ENCODE measurements around the gene TBC1D24.

TBC1D24 gene

GRCh38 chr16:2450535-2450934 is 24.4 kb upstream of the TBC1D24 start:
- peaks cover 19% of the 10 kb centered on the region; the same call in 1 of the 2 replicates for H3K36me3 ChIP-seq (ENCODE audit: insufficient read depth, low read length)
- H3K4me3 ChIP-seq (ENCODE audit: low read depth, low read length): no peak overlapping the region
- H3K79me2 ChIP-seq (ENCODE audit: control insufficient read depth, insufficient read depth, low read length, unreplicated experiment): no peaks in the 10 kb centered on the region
- peaks cover 13% of the 10 kb centered on the region for H3K4me1 ChIP-seq (ENCODE audit: control insufficient read depth, insufficient read depth, low read length, unreplicated experiment)
- no peak overlapping the region for H2AFZ ChIP-seq (ENCODE audit: low read length, unreplicated experiment)
- no peaks in the 10 kb centered on the region for H3K27me3 ChIP-seq (ENCODE audit: insufficient read depth, low read length)
- H3K27ac ChIP-seq (ENCODE audit: low read depth, low read length): no peak overlapping the region

DNA sequence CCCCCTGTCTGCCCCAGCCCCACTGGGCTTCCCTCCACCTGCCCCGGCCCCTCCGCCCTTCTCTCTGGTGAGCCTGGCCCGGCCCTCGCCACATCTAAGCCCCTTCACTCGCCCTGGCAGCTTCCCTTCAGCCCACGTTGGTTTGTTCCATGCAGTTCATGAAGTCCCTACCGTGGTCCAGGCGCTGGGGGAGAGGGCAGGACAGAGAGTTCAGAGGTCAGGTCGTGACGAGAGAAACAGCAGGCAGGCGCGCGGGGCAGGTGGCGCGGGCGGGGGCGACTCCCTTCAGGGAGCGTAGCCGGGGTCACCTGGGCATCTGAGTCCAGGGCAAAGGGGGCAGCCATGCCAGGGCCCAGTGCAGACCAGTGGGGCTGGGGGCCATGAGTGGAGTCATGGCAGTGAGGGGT is 23.9 kb upstream of the TBC1D24 start:
- Histone ChIP-seq H3K79me2 (ENCODE audit: control insufficient read depth, insufficient read depth, low read length, unreplicated experiment) (no peaks in the 10 kb centered on the region), H3K27me3 (ENCODE audit: insufficient read depth, low read length) (no peaks in the 10 kb centered on the region), H2AFZ (ENCODE audit: low read length, unreplicated experiment) (no peak overlapping the region), H3K4me3 (ENCODE audit: low read depth, low read length) (no peak overlapping the region), H3K27ac (ENCODE audit: low read depth, low read length) (no peak overlapping the region), H3K36me3 (ENCODE audit: insufficient read depth, low read length) (peaks cover 19% of the 10 kb centered on the region; the same call in 1 of the 2 replicates), H3K4me1 (ENCODE audit: control insufficient read depth, insufficient read depth, low read length, unreplicated experiment) (peaks cover 13% of the 10 kb centered on the region)

DNA sequence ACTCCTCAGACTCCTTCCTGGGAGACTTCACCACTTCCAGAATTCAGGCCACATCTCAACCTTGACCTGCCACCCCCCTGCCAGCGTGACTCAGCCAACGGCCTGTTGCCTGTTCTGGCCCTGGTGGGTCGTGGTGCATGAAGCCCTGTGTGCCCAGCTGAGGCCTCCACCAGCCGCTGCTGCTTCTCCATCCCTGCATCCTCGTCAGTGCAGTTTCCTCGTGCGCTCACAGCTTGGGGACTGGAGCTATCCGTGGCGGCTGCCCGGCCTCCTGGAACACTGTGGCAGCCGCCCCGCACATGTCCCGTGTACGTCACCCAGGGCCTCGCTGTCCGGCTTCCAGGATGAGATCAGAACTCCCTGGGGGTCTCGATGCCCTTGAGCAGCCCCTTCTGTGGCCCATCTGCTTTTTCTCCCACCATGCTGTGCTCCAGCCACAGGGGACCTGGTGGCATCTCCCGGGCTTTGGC is 23.0 kb upstream of the TBC1D24 start:
- Histone ChIP-seq H3K27ac (ENCODE audit: low read depth, low read length) (no peak overlapping the region), H3K36me3 (ENCODE audit: insufficient read depth, low read length) (peaks cover 13% of the 10 kb centered on the region; the same call in 1 of the 2 replicates), H3K4me1 (ENCODE audit: control insufficient read depth, insufficient read depth, low read length, unreplicated experiment) (peaks cover 12% of the 10 kb centered on the region), H3K79me2 (ENCODE audit: control insufficient read depth, insufficient read depth, low read length, unreplicated experiment) (no peaks in the 10 kb centered on the region), H2AFZ (ENCODE audit: low read length, unreplicated experiment) (no peak overlapping the region), H3K27me3 (ENCODE audit: insufficient read depth, low read length) (no peaks in the 10 kb centered on the region), H3K4me3 (ENCODE audit: low read depth, low read length) (no peak overlapping the region)

DNA sequence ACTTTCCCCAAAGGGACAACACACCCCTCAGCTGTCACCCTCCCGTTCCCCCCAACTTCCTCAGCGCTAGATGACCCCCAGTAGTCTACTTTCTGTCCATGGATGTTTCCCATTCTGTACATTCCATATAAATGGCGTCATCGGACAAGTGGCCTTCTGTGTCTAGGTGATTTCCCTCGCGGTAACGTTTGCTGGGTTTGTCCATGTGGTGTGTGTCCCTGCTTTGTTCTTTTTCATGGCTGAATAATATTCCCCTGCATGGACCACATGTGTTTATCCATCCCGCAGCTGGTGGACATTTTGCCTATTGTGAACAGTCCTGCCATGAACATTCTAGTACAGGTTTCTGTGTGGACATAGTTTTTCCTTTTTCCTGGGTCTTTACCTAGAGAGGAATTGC is 22.3 kb upstream of the TBC1D24 start:
- Histone ChIP-seq H3K36me3 (ENCODE audit: insufficient read depth, low read length) (peaks cover 12% of the 10 kb centered on the region; the same call in 1 of the 2 replicates), H3K27me3 (ENCODE audit: insufficient read depth, low read length) (no peaks in the 10 kb centered on the region), H3K27ac (ENCODE audit: low read depth, low read length) (no peak overlapping the region), H2AFZ (ENCODE audit: low read length, unreplicated experiment) (no peak overlapping the region), H3K4me3 (ENCODE audit: low read depth, low read length) (no peak overlapping the region), H3K79me2 (ENCODE audit: control insufficient read depth, insufficient read depth, low read length, unreplicated experiment) (no peaks in the 10 kb centered on the region), H3K4me1 (ENCODE audit: control insufficient read depth, insufficient read depth, low read length, unreplicated experiment) (peaks cover 8% of the 10 kb centered on the region)

GRCh38 chr16:2455081-2455845 is 19.7 kb upstream of the TBC1D24 start:
- H2AFZ ChIP-seq (ENCODE audit: low read length, unreplicated experiment): no peak overlapping the region
- H3K79me2 ChIP-seq (ENCODE audit: control insufficient read depth, insufficient read depth, low read length, unreplicated experiment): peaks cover under 1% of the 10 kb centered on the region
- no peaks in the 10 kb centered on the region for H3K4me1 ChIP-seq (ENCODE audit: control insufficient read depth, insufficient read depth, low read length, unreplicated experiment)
- no peaks in the 10 kb centered on the region for H3K27me3 ChIP-seq (ENCODE audit: insufficient read depth, low read length)
- H3K27ac ChIP-seq (ENCODE audit: low read depth, low read length): no peak overlapping the region
- no peak overlapping the region for H3K4me3 ChIP-seq (ENCODE audit: low read depth, low read length)
- peaks cover 12% of the 10 kb centered on the region; the same call in 1 of the 2 replicates for H3K36me3 ChIP-seq (ENCODE audit: insufficient read depth, low read length)

DNA sequence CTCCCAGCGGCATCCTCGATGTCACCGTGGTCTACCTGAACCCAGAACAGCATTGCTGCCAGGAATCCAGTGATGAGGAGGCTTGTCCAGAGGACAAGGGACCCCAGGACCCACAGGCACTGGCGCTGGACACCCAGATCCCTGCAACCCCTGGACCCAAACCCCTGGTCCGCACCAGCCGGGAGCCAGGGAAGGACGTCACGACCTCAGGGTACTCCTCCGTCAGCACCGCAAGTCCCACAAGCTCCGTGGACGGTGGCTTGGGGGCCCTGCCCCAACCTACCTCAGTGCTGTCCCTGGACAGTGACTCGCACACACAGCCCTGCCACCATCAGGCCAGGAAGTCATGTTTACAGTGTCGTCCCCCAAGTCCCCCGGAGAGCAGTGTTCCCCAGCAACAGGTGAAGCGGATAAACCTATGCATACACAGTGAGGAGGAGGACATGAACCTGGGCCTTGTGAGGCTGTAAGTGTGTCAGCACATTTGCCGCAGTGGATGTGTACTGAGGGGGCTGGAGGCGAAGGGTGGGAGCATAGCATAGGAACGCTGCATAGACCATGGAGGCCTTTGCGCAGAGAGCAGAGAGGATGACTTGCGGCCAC is 18.3 kb upstream of the TBC1D24 start:
- Histone ChIP-seq H3K79me2 (ENCODE audit: control insufficient read depth, insufficient read depth, low read length, unreplicated experiment) (peaks cover 8% of the 10 kb centered on the region), H3K27ac (ENCODE audit: low read depth, low read length) (no peak overlapping the region), H3K36me3 (ENCODE audit: insufficient read depth, low read length) (peaks cover 12% of the 10 kb centered on the region; the same call in 1 of the 2 replicates), H3K4me1 (ENCODE audit: control insufficient read depth, insufficient read depth, low read length, unreplicated experiment) (peaks cover 8% of the 10 kb centered on the region), H3K27me3 (ENCODE audit: insufficient read depth, low read length) (no peaks in the 10 kb centered on the region), H2AFZ (ENCODE audit: low read length, unreplicated experiment) (no peak overlapping the region), H3K4me3 (ENCODE audit: low read depth, low read length) (no peak overlapping the region)

DNA sequence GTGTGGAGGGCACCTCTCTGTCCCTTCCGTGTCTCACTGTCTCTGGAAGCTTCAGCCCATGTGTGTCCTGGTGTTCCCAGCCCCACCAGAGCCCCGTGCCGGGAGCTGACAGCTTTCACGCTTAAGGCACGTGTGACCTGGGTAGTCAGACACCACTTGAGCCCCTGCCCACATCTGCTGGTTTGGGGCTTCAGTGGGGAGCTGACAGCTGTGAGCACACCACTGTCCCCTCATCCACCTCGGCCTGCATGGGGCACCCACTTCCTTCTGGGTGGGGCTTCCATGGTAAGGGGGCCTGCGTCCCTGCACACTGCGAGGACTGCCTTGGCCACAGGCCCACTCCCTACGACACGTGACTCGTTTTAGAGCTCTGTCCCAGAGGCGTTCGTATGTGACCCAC is 17.7 kb upstream of the TBC1D24 start:
- Histone ChIP-seq H3K36me3 (ENCODE audit: insufficient read depth, low read length) (peaks cover 12% of the 10 kb centered on the region; the same call in 1 of the 2 replicates), H3K79me2 (ENCODE audit: control insufficient read depth, insufficient read depth, low read length, unreplicated experiment) (peaks cover 8% of the 10 kb centered on the region), H2AFZ (ENCODE audit: low read length, unreplicated experiment) (no peak overlapping the region), H3K27me3 (ENCODE audit: insufficient read depth, low read length) (no peaks in the 10 kb centered on the region), H3K27ac (ENCODE audit: low read depth, low read length) (no peak overlapping the region), H3K4me3 (ENCODE audit: low read depth, low read length) (no peak overlapping the region), H3K4me1 (ENCODE audit: control insufficient read depth, insufficient read depth, low read length, unreplicated experiment) (peaks cover 8% of the 10 kb centered on the region)

DNA sequence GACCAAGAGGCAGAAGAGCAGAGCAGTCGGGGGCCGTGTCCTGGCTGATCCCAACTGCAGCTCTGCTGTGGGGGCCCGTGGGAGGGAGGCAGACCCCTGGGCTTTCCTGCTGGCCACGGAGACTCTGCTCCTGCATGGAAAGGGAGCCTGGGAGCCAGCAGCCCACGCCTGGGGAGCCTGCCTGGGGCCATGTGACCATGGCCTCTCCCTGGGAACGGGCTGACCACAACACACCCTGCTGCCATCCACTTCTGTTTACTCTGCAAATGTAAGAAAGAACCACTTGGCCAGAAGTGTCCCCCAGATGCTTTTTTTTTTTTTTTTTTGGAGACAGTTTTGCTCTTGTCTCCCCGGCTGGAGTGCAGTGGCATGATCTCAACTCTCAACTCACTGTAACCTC is 17.0 kb upstream of the TBC1D24 start:
- H3K4me3 ChIP-seq (ENCODE audit: low read depth, low read length): no peak overlapping the region
- H3K79me2 ChIP-seq (ENCODE audit: control insufficient read depth, insufficient read depth, low read length, unreplicated experiment): peaks cover 8% of the 10 kb centered on the region
- H2AFZ ChIP-seq (ENCODE audit: low read length, unreplicated experiment): no peak overlapping the region
- no peaks in the 10 kb centered on the region for H3K27me3 ChIP-seq (ENCODE audit: insufficient read depth, low read length)
- H3K27ac ChIP-seq (ENCODE audit: low read depth, low read length): no peak overlapping the region
- peaks cover 8% of the 10 kb centered on the region for H3K4me1 ChIP-seq (ENCODE audit: control insufficient read depth, insufficient read depth, low read length, unreplicated experiment)
- H3K36me3 ChIP-seq (ENCODE audit: insufficient read depth, low read length): peaks cover 7% of the 10 kb centered on the region; the same call in 1 of the 2 replicates

DNA sequence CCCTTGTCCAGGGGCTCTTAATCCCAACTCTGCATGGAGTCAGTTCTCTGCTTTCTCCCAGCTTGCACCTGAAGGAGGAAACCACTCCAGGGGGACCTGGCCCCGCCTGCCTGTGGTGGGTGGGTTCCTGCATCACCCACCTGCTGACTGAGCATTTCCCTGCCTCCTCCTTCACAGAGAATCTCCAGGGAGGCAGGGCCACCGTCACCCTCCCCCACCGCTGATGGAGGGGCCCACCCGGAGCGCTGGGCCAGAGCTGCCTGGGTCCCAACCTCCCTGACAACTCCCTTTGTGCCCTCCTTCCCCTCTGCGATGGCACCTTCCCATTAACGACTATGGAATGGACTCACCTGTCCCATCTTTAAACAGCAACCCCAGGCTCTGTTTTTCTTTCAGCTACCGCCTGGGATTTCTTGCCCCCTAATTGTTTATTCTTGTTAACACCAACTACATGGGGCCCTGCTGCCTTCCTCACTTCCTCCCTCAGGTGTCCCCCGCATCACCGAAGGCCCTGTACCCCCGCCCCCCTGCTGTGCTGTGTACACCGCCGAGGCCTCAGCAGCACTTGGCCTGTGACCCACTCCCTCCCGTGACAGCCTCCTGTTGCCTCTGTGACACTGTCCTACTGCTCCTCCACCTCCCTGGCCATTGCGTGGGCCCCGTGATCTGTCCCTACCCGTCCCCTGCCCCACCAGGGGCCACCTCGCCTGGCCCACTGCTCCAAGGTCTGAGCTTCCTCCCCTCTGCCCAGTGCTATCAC is 15.9 kb upstream of the TBC1D24 start:
- H3K79me2 ChIP-seq (ENCODE audit: control insufficient read depth, insufficient read depth, low read length, unreplicated experiment): peaks cover 8% of the 10 kb centered on the region
- H3K4me3 ChIP-seq (ENCODE audit: low read depth, low read length): peak overlapping the region; percentile 78
- peaks cover 12% of the 10 kb centered on the region for H3K4me1 ChIP-seq (ENCODE audit: control insufficient read depth, insufficient read depth, low read length, unreplicated experiment)
- no peak overlapping the region for H3K27ac ChIP-seq (ENCODE audit: low read depth, low read length)
- peak overlapping the region; percentile 41 for H2AFZ ChIP-seq (ENCODE audit: low read length, unreplicated experiment)
- H3K36me3 ChIP-seq (ENCODE audit: insufficient read depth, low read length): peaks cover 1% of the 10 kb centered on the region; the same call in 1 of the 2 replicates
- no peaks in the 10 kb centered on the region for H3K27me3 ChIP-seq (ENCODE audit: insufficient read depth, low read length)

GRCh38 chr16:2459647-2460390 is 15.1 kb upstream of the TBC1D24 start, which contains the start of gene TEDC2:
Gene TEDC2 (plus strand): TSS chr16:2460109. CDS start chr16:2460145, 36 bp downstream.
- Histone ChIP-seq H3K27ac (ENCODE audit: low read depth, low read length) (no peak within 1 kb of the TSS), H3K4me3 (ENCODE audit: low read depth, low read length) (peak within 1 kb of the TSS; percentile 78), H3K79me2 (ENCODE audit: control insufficient read depth, insufficient read depth, low read length, unreplicated experiment) (peaks cover 8% of the 10 kb centered on the region), H3K4me1 (ENCODE audit: control insufficient read depth, insufficient read depth, low read length, unreplicated experiment) (peaks cover 12% of the 10 kb centered on the region), H3K27me3 (ENCODE audit: insufficient read depth, low read length) (no peaks in the 10 kb centered on the region), H2AFZ (ENCODE audit: low read length, unreplicated experiment) (peak within 1 kb of the TSS; percentile 41), H3K36me3 (ENCODE audit: insufficient read depth, low read length) (no peaks in the 10 kb centered on the region)

Measured in ACC112 (cell line).